Measurements from ENCODE around the gene CUBN. TPM values are rescaled to one million over a fixed set of nuclear protein-coding genes. Genes with fewer than 3 reads are reported as not detected.

The CUBN gene
- polyA plus RNA-seq, 1 experiment: 0.76 TPM

GRCh38 chr10:16999665-17000451, 129.8 kb downstream of the CUBN start:
- peak overlapping the region; percentile 43 for H3K27ac ChIP-seq (ENCODE audit: low read depth, low read length)
- H3K9me3 ChIP-seq (ENCODE audit: control insufficient read depth, insufficient read depth, low read length): no peaks in the 10 kb centered on the region
- CTCF ChIA-PET: interaction anchor here (0.6 to 1.0 kb wide), 2 partner anchors 131 to 147 kb away, joined by 3 read pairs; no protein-coding TSS in a partner anchor
- TF ChIP-seq CTCF (IDR thresholded peaks at IDR 0.05; ENCODE audit: low read depth, low read length): no peak
- peak; percentile 59 for DNase-seq (ENCODE audit: low read depth, low spot score)
- no peaks in the 10 kb centered on the region for H3K27me3 ChIP-seq (ENCODE audit: control insufficient read depth, insufficient read depth, low read length)
- H3K4me3 ChIP-seq (ENCODE audit: low read depth, low read length): no peak overlapping the region
- POLR2A ChIA-PET: interaction anchor here (0.8 to 1.7 kb wide), 5 partner anchors 13 to 63 kb away, joined by 3 to 8 read pairs (median 3); no protein-coding TSS in a partner anchor

GRCh38 chr10:16996530-16996964, 133.1 kb downstream of the CUBN start:
- POLR2A ChIA-PET: interaction anchor here (1.0 to 2.0 kb wide), 3 partner anchors 9 to 233 kb away, joined by 3 to 9 read pairs (median 4); no protein-coding TSS in a partner anchor
- DNase-seq (ENCODE audit: low read depth, low spot score): no peak
- no peaks in the 10 kb centered on the region for H3K27me3 ChIP-seq (ENCODE audit: control insufficient read depth, insufficient read depth, low read length)
- CTCF ChIA-PET: interaction anchor here (0.6 kb wide), 2 partner anchors 128 to 152 kb away, joined by 3 to 5 read pairs; no protein-coding TSS in a partner anchor
- TF ChIP-seq CTCF (IDR thresholded peaks at IDR 0.05; ENCODE audit: low read depth, low read length): no peak
- no peak overlapping the region for H3K4me3 ChIP-seq (ENCODE audit: low read depth, low read length)
- no peak overlapping the region for H3K27ac ChIP-seq (ENCODE audit: low read depth, low read length)
- no peaks in the 10 kb centered on the region for H3K9me3 ChIP-seq (ENCODE audit: control insufficient read depth, insufficient read depth, low read length)

GRCh38 chr10:16995867-16996529, 133.6 kb downstream of the CUBN start:
- POLR2A ChIA-PET: interaction anchor here (1.0 to 2.0 kb wide), 3 partner anchors 9 to 234 kb away, joined by 3 to 9 read pairs (median 4); no protein-coding TSS in a partner anchor
- CTCF ChIA-PET: interaction anchor here (0.6 kb wide), 1 partner anchor 127 kb away, joined by 5 read pairs; no protein-coding TSS in a partner anchor
- no peak for DNase-seq (ENCODE audit: low read depth, low spot score)

GRCh38 chr10:16993186-16993585, 136.4 kb downstream of the CUBN start:
- POLR2A ChIA-PET: no interaction called here
- no peak for DNase-seq (ENCODE audit: low read depth, low spot score)
- Histone ChIP-seq H3K4me3 (ENCODE audit: low read depth, low read length) (no peak overlapping the region), H3K27me3 (ENCODE audit: control insufficient read depth, insufficient read depth, low read length) (no peaks in the 10 kb centered on the region), H3K9me3 (ENCODE audit: control insufficient read depth, insufficient read depth, low read length) (peaks cover 4% of the 10 kb centered on the region), H3K27ac (ENCODE audit: low read depth, low read length) (no peak overlapping the region)
- TF ChIP-seq CTCF (IDR thresholded peaks at IDR 0.05; ENCODE audit: low read depth, low read length): no peak
- CTCF ChIA-PET: no interaction called here

More at GRCh38 chr10:16995867-16996529, 133.6 kb downstream of the CUBN start:
- Histone ChIP-seq H3K9me3 (ENCODE audit: control insufficient read depth, insufficient read depth, low read length) (no peaks in the 10 kb centered on the region), H3K27ac (ENCODE audit: low read depth, low read length) (peak overlapping the region; percentile 58), H3K4me3 (ENCODE audit: low read depth, low read length) (no peak overlapping the region), H3K27me3 (ENCODE audit: control insufficient read depth, insufficient read depth, low read length) (no peaks in the 10 kb centered on the region)
- no peak for TF ChIP-seq CTCF (IDR thresholded peaks at IDR 0.05; ENCODE audit: low read depth, low read length)
